WTC11 (cell line): Measurements from ENCODE around the gene PHLDB1. TPM values are rescaled to one million over a fixed set of nuclear protein-coding genes. Genes with fewer than 3 reads are reported as not detected.

ENCODE experiments used
- ATAC-seq: fragments of 200-7000 bp; cut with Tn5 transposase; 2 replicates; pipeline ENCODE4 v1.10.0; 2021; ENCODE audit warnings: mild to moderate bottlenecking, moderate library complexity
- CTCF ChIA-PET: fragments of 300-600 bp; sonication (Branson Sonifier 250); formaldehyde crosslinking; loops from one replicate; lab custom pipeline; 2021; ENCODE audit warnings: antibody characterized with exemption; lab: Charles Lee
- POLR2A ChIA-PET: fragments of 350-600 bp; sonication (Branson Sonifier 250); formaldehyde crosslinking; loops from one replicate; lab custom pipeline; 2021; ENCODE audit warnings: antibody characterized with exemption; lab: Charles Lee
- DNase-seq: peaks from one replicate; pipeline ENCODE4 v3.0.0; 2021; ENCODE audit warnings: low spot score
- H3K27ac Mint-ChIP-seq: 2 replicates; pipeline ENCODE4 v1.8.0; 2021; ENCODE audit warnings: mixed read lengths
- H3K27me3 Mint-ChIP-seq: 2 replicates; pipeline ENCODE4 v1.8.0; 2021; ENCODE audit warnings: low read depth, mild to moderate bottlenecking, moderate library complexity, mixed read lengths
- H3K36me3 Mint-ChIP-seq: 2 replicates; pipeline ENCODE4 v1.8.0; 2021; ENCODE audit warnings: mixed read lengths
- H3K4me1 Mint-ChIP-seq: 2 replicates; pipeline ENCODE4 v1.8.0; 2022; ENCODE audit warnings: mixed read lengths
- H3K4me3 Mint-ChIP-seq: 2 replicates; pipeline ENCODE4 v1.8.0; 2021; ENCODE audit warnings: mild to moderate bottlenecking, moderate library complexity, mixed read lengths
- H3K9me3 Mint-ChIP-seq: 2 replicates; pipeline ENCODE4 v1.8.0; 2021; ENCODE audit warnings: mixed read lengths
- AR ChIP-seq: fragments of 250-450 bp; sonication (Bioruptor Pico); IDR thresholded peaks from 2 replicates; pipeline ENCODE4 v1.9.0; 2021; ENCODE audit warnings: mild to moderate bottlenecking
- ATF6 ChIP-seq: sonication (generic); formaldehyde crosslinking; IDR thresholded peaks from 2 replicates; pipeline ENCODE4 v1.8.1; 2023; ENCODE audit warnings: mild to moderate bottlenecking, missing genetic modification reagents
- CBFB ChIP-seq: sonication (generic); formaldehyde crosslinking; IDR thresholded peaks from 2 replicates; pipeline ENCODE4 v1.8.1; 2022; ENCODE audit warnings: mild to moderate bottlenecking, low read depth, missing genetic modification reagents
- CTCF ChIP-seq: fragments of 200-600 bp; IDR thresholded peaks from 2 replicates; pipeline ENCODE4 v1.8.0; 2022; ENCODE audit warnings: antibody characterized with exemption
- ETV6 ChIP-seq: sonication (generic); formaldehyde crosslinking; IDR thresholded peaks from 2 replicates; pipeline ENCODE4 v1.8.1; 2022; ENCODE audit warnings: mild to moderate bottlenecking, missing genetic modification reagents
- FOXP1 ChIP-seq: sonication (generic); formaldehyde crosslinking; IDR thresholded peaks from 2 replicates; pipeline ENCODE4 v1.8.0; 2022; ENCODE audit warnings: missing genetic modification reagents, mild to moderate bottlenecking, moderate library complexity, borderline replicate concordance
- GTF2I ChIP-seq: fragments of 250-450 bp; sonication (Bioruptor Pico); conservative IDR thresholded peaks from 2 replicates; pipeline ENCODE4 v1.4.0; 2021; ENCODE audit warnings: mild to moderate bottlenecking
- JAZF1 ChIP-seq: fragments of 250-450 bp; sonication (Bioruptor Pico); IDR thresholded peaks from 2 replicates; pipeline ENCODE4 v1.9.0; 2021; ENCODE audit warnings: moderate library complexity, mild to moderate bottlenecking, inconsistent platforms
- KAT7 ChIP-seq: sonication (generic); formaldehyde crosslinking; IDR thresholded peaks from 2 replicates; pipeline ENCODE4 v1.8.1; 2023; ENCODE audit warnings: missing genetic modification reagents, mild to moderate bottlenecking, borderline replicate concordance
- NFATC4 ChIP-seq: fragments of 250-450 bp; sonication (Bioruptor Pico); IDR thresholded peaks from 2 replicates; pipeline ENCODE4 v1.9.0; 2021; ENCODE audit warnings: mild to moderate bottlenecking
- NR1H2 ChIP-seq: sonication (generic); formaldehyde crosslinking; IDR thresholded peaks from 2 replicates; pipeline ENCODE4 v1.9.0; 2021; ENCODE audit warnings: mild to moderate bottlenecking, moderate library complexity, missing genetic modification reagents
- NR3C1 ChIP-seq: sonication (generic); formaldehyde crosslinking; conservative IDR thresholded peaks from 2 replicates; pipeline ENCODE4 v1.8.1; 2023; ENCODE audit warnings: low read depth, mild to moderate bottlenecking, missing genetic modification reagents
- SOX15 ChIP-seq: fragments of 250-450 bp; sonication (Bioruptor Pico); IDR thresholded peaks from 2 replicates; pipeline ENCODE4 v1.9.0; 2021; ENCODE audit warnings: mild to moderate bottlenecking
- STAT6 ChIP-seq: sonication (generic); formaldehyde crosslinking; conservative IDR thresholded peaks from 2 replicates; pipeline ENCODE4 v1.8.1; 2023; ENCODE audit warnings: mild to moderate bottlenecking, low read depth, missing genetic modification reagents, moderate library complexity
- ZMAT4 ChIP-seq: fragments of 250-450 bp; sonication (Bioruptor Pico); IDR thresholded peaks from 2 replicates; pipeline ENCODE4 v1.9.0; 2021; ENCODE audit warnings: mild to moderate bottlenecking
- ZNF512 ChIP-seq: sonication (generic); formaldehyde crosslinking; IDR thresholded peaks from 2 replicates; pipeline ENCODE4 v1.8.1; 2022; ENCODE audit warnings: missing genetic modification reagents, borderline replicate concordance
- total RNA-seq: library from RNA; stranded (reverse); gene quantifications from 3 replicates; pipeline ENCODE4 v1.2.3, GENCODE V29; 2021

PHLDB1 gene
- total RNA-seq, 1 experiment from 2014 or later: 83.1 TPM

GRCh38 chr11:118670063-118670462 lies 62.6 kb downstream of the PHLDB1 start (continued):
- TF ChIP-seq ZNF512 (CRISPR knock-in tag) (no peak), KAT7 (no peak), JAZF1 (CRISPR knock-in tag) (no peak), NR1H2 (CRISPR knock-in tag) (no peak)
- TF ChIP-seq, all 79 proteins: peak for 0

- TF ChIP-seq CBFB (CRISPR knock-in tag) (no peak), ATF6 (CRISPR knock-in tag) (no peak), SOX15 (no peak), NR3C1 (CRISPR knock-in tag) (no peak), AR (CRISPR knock-in tag) (no peak), STAT6 (CRISPR knock-in tag) (no peak), ZMAT4 (CRISPR knock-in tag) (no peak), GTF2I (no peak), ZNF512 (CRISPR knock-in tag) (no peak), ETV6 (CRISPR knock-in tag) (no peak), NFATC4 (CRISPR knock-in tag) (no peak), FOXP1 (no peak), CTCF (no peak)
- Mint-ChIP-seq H3K4me3 (no peak overlapping the region), H3K4me1 (peaks cover 3% of the 10 kb centered on the region), H3K27me3 (peaks cover 37% of the 10 kb centered on the region), H3K36me3 (peaks cover 3% of the 10 kb centered on the region; the same call in 1 of the 2 replicates), H3K27ac (no peak overlapping the region), H3K9me3 (peaks cover 28% of the 10 kb centered on the region)
- ChIA-PET CTCF (no interaction called here), POLR2A (no interaction called here)
- ATAC-seq (no peak), DNase-seq (no peak)
These were observed 63.8 kb downstream of the PHLDB1 start for GRCh38 chr11:118671254-118671653.
